NCI-H1930 (cell line): ENCODE measurements around the gene BCAP31.
A peak's percentile ranks its signal among the peaks of the same experiment; 100 is the strongest.
"Not testable (repeated sequence)": the region's sequence is repeated elsewhere in the genome, so short reads cannot be mapped to it uniquely, and the experiment has no call there.

Experiments
- DNase-seq, 2 experiments: peaks; one replicate each; lab custom pipeline; 2025; lab: John Stamatoyannopoulos, UW

BCAP31 gene

DNA sequence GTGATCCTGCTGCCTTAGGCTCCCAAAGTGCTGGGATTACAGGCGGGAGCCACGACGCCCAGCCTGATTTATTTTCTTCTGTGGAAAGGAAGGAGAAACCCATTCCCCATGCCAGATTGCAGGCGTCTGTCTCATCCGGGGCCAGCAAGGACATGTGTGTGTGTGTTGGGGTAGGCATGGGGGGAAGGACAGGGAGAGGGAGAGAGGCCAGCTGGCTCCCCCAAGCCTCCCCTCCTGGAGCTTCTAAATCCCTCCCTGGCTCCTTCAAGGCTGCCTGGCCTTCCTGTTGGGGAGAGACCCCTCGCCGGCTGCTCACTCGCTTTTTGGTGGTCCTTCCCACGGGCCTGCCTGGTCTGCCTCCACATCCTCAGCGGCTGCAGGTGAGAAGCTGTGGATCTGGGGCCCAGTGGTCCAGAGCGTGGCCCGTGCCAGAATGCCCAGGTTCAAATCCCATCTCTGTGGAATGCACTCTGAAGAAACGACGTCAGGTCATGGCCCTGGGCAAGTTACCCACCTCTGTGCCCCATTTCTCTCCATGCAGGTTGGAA lies 38.5 kb upstream of the BCAP31 start:
- no peak for DNase-seq

DNA sequence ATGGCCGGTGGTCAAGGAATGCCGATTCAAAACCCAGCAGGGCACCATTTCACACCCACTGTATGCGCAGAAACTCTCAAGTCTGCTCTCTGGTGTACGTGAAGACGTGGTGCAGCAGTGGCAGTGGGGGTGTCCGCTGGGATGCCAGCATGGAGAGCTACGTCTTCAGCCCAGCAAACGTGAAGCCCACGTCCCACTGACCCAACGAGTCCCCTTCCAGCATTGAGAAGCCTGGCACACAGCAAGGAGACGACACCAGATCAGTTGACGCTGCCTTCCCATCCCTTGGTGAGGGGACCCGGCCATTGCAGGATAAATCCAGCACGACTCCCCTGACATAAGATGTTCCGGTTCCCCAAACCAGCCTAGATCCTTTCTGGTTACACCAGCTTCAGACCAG lies 37.7 kb upstream of the BCAP31 start:
- DNase-seq: no peak

DNA sequence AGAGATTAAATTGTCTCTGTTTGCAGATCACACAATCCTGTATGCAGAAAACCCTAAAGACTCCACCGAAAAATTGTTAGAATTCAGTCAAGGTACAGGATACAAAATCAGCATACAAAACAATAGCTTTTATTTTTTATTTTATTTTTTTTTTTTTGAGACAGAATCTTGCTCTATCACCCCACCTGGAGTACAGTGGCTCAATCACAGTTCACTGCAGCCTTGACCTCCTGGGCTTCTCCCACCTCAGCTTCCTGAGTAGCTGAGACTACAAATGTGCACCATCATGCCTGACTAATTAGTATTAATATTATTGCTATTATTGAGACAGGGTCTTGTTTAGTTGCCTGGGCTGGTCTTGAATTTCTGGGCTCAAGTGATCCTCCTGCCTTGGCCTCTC lies 30.9 kb upstream of the BCAP31 start:
- no peak for DNase-seq

DNA sequence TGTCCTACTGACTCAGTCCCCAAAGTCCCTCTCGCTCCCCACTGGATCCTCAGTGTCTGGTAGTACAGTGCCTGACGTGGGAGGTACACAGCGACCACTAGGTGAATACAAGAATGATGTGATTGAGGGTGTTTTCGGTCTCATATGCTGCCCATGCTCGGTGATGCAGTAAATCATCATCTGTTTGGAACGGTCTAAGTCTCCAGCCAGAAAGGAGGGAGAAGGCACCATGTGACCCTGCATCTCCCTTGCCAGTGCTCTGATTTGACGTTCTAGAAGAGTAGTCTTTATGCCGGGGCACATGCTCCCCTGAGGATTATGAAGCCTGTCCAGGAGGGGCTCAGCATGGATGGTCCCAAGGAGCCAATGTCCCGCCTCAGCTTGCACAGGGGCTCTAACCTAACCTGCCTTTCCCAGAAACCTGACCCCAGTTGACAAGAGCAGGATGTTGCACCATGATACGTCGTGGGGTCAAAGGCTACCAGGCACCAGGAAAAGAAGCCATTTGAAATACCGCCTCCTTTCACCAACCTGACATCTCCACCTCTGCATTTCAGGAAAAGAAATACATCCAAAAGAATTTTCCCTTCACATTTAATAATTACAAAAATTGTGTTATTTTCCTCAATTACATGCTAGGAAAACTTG lies 26.1 kb upstream of the BCAP31 start:
- no peak for DNase-seq

GRCh38 chrX:153749017-153749416 lies 24.8 kb upstream of the BCAP31 start:
- not testable (repeated sequence) for DNase-seq

DNA sequence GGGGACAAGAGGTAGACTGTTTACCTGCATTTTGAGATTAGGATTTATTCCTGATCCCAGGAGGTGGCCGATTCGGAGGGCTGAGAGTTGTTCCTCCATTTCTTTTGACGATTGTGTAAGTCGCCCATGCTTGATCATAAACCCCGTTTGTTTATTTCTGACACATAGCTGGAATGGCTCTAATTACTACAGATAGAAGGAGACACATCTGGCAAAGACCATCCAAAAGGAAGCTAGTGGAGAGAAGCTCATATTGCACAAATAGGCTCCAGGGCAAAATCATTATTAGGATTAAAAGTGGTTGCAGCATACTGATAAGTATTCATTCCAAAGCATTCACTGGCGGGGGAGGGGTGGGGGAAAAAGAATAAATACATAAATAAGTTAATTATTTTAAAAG lies 22.8 kb upstream of the BCAP31 start:
- DNase-seq: not testable (repeated sequence)

DNA sequence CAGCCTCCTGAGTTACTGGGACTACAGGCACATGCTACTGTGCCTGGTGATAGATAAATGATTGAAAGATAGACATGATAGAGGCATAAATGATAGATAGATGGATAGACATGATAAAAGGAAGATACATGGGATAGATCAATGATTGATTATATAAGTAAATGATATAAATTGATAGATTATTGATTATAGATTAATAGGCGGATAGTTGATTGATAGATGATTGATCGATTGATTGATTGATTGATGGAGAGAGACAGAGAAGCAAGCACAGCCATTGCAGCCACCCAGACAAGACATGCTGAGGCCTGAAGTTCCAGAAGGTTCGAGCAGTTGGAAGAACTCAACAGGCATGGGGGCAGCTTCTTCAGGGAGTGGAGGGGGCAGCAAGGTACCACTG lies 22.2 kb upstream of the BCAP31 start:
- DNase-seq: no peak

- not testable (repeated sequence) for DNase-seq
Measured at GRCh38 chrX:153745067-153745433, 20.9 kb upstream of the BCAP31 start.

DNA sequence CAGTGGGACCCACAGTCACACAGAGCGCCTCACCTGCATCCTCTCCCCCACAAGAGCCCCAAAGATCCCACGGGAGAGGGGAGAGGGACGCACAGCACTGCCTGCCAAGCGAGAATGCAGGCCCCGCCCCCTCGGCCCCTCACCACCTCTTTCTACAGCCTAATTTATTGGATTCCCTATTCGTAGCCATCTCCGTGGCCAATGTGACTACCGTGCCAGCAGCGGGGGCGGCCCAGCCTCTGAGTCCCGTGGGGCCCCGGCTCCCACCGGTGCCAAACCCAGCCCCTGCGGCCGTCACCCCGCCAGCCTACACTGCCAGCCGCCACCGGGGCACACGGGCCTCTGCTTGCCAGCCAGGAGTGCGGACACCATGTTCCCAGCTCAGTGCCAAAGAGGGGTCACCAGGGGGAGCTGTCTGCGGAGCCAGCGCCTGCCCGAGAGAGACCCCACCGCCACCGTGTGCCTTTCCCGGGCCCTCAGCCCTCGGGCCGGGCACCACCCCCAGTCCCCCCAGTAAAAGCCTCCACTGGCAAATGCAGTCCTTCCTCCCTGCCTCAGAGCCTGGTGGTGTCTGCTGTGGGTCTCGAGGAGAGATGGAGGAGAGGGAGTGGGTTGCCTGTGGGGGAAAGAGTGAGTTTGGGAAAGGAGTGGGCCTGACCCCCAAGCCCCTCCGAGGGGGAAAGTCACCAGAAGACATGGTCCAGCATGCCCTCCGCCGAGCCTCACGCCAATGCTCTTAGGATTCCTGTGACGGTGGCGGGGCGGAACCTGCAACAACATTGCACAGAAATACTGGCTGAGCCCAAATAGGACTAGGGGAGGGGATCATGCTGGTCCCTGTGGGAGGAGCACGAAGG lies 20.3 kb upstream of the BCAP31 start:
- DNase-seq: peak; percentile 23 to 33

DNA sequence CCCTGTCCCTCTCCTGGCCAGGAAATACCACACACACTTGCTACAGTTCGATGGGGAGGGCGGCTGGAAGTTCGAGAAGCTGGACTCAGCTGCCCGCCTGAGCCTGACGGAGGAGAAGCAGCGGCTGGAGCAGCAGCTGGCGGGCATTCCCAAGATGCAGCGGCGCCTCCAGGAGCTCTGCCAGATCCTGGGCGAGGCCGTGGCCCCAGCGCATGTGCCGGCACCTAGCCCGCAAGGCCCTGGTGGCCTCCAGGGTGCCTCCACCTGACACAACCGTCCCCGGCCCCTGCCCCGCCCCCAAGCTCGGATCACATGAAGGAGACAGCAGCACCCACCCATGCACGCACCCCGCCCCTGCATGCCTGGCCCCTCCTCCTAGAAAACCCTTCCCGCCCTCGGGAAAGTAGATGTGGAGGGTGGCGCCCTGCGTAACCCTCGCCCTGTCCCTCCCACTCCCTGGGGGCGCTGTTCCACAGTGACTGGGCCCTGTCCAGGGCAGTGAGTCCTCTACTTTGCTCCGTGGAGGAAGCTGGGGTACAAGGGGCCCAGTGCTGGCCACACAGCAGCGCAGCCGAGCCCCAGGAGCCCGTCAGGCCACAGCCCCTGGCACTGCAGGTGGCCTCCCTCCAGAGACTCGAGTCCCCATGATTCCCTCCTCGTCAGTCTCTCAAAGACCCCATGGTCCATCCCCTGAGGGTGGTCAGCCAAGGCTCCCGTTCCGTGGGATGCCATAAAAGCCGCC lies 19.5 kb upstream of the BCAP31 start:
- peak; percentile 70 to 71 for DNase-seq

- DNase-seq: not testable (repeated sequence)
Measured at GRCh38 chrX:153742796-153743467, 18.7 kb upstream of the BCAP31 start.

DNA sequence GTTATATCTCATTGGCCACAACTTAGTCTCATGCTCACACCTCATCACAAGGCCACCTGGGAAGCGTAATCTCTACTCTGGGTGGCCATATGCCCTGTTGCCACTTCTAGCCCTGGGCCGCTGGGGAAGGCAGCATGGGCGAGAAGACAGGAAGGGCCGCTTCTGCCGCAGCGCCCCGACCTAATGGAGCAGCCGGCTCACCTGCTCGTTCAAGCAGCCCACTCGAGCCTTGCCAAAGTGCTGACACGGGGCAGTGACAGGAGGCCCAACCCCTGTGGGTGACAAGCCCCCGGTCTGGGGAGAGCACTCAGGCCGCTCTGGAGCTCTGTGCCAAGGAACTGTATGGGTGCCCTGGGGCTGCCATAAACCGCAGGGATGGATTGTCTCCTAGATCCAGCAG lies 17.9 kb upstream of the BCAP31 start:
- not testable (repeated sequence) for DNase-seq

GRCh38 chrX:153741446-153741845 lies 17.3 kb upstream of the BCAP31 start:
- DNase-seq: no peak

- no peak for DNase-seq
Measured at GRCh38 chrX:153740631-153741222, 16.5 kb upstream of the BCAP31 start.

DNA sequence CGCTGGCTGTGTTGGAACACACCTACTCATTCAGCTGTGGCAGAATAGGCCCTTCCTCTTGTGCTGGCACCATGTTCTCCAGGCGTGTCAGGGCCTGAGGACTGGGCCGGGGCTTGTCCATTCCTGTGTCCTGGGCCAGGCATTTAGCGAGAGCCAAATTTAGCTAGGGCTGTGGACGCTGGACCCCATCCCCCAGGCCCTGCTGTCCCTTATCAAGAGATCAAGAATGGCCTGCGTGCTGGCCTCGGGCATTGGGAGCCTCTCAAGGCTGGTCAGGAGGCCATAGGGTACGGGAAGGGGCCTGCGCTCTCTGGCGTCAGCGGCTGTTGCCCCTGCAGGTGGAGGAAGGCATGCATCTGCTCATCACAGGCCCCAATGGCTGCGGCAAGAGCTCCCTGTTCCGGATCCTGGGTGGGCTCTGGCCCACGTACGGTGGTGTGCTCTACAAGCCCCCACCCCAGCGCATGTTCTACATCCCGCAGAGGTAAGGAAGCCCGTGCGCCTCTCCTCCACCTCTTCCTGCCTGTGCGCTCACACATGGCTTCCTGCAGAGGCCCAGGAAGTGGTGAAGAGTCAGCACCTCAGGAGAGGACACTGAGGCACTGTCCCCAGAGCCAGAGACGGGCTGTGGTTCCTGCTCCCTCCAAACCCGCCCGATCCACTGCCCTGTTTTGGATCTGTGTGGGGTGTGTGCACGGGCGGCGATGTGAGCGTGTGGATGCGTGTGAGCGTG lies 15.7 kb upstream of the BCAP31 start:
- no peak for DNase-seq

- no peak for DNase-seq
Measured at GRCh38 chrX:153738056-153738605, 13.9 kb upstream of the BCAP31 start.

DNA sequence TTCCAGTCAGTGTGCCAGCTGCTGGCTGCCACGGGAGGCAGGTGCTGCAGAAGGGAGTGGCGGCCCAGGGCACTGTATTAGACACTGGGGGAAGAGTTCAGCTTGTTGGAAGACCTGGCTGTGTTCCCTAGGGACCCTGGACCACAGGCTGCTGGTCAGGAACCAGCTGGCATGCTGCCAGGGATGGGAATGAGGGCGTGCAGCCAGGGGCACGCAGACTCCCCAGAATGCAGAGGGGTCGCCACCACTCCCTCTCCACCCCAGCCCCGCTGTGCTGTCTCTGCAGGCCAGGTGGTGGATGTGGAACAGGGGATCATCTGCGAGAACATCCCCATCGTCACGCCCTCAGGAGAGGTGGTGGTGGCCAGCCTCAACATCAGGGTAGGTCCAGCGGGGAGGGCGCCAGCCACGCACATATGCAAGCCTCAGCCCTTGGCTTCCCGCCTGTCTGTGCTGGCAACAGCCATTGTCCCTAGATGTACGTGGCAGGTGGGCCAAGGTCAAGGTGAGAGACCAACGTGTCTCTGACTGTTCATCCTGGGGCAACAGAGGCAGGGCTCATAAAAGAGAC lies 12.8 kb upstream of the BCAP31 start:
- DNase-seq: no peak

DNA sequence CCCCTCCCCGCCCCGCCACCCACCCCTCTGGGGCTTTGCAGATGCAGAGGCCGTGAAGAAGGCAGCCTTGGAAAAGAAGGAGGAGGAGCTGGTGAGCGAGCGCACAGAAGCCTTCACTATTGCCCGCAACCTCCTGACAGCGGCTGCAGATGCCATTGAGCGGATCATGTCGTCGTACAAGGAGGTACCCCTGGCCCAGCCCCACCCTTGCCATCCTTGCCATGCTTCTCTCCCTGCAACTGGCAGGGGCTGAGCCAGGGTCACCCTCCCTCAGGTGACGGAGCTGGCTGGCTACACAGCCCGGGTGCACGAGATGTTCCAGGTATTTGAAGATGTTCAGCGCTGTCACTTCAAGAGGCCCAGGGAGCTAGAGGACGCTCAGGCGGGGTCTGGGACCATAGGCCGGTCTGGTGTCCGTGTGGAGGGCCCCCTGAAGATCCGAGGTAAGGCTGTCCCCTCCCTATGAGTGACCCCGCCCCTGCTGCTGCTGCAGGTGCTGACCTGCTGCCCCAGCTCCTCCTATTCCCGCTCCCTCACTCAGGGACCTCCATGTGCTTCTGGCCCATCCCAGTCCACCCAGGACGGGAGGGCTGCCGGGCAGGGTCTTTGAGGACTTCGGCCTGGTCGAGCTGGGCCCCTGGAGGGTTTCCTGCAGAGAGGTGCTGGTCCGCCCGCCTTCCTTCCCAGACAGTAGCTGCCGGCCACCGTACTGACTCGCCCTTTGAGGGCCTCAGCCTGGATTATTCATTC lies 12.1 kb upstream of the BCAP31 start:
- no peak for DNase-seq

DNA sequence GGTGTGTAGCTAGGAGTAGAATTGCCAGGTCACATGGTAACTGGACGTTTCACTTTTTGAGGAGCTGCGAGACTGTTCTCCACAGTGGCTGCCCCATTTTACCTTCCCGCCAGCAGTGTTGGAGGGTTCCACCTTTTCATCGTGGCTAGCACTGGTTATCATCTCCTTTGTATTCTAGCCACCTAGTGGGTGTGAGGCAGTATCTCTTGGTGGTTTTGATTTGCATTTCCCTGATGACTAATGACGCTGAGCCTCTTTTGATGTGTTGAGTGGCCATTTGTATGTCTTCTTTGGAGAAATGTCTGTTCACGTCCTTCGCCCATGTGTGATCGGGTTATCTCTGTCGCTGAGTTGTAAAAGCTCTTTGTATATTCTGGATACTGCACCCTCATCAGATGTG lies 11.1 kb upstream of the BCAP31 start:
- DNase-seq: no peak

DNA sequence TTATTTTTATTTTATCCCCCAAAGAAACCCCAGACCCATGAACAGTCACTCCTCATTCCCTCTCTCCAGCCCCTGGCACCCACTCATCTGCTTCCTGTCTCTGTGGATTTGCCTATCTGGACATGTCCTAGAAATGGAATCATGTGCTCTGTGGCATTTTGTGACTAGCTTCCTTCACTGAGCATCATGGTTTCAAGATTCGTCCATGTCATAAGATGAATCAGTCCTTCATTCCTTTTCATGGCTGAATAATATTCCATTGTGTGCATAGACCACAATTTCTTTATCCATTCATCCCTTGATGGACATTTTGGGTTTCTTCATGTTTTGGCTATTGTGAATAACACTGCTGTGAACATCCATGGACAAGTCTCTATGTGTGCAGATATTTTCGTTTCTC lies 10.7 kb upstream of the BCAP31 start:
- no peak for DNase-seq
